Mesothelial cell of epicardium (in vitro differentiated cells): ENCODE measurements around the gene HAUS8. TPM values are rescaled to one million over a fixed set of nuclear protein-coding genes. Genes with fewer than 3 reads are reported as not detected.

Source experiments
- DNase-seq, 2 experiments: peaks; one replicate each; pipeline ENCODE4 v3.0.0; 2021; ENCODE audit warnings: low spot score in 2 of 2; ENCODE audit not compliant: unreplicated experiment in 2 of 2
- H3K27ac Mint-ChIP-seq: 2 replicates; pipeline ENCODE4 v1.8.0; 2021; ENCODE audit warnings: mixed read lengths
- H3K27me3 Mint-ChIP-seq: 2 replicates; pipeline ENCODE4 v1.8.0; 2021; ENCODE audit warnings: low read depth, mixed read lengths
- H3K36me3 Mint-ChIP-seq: 2 replicates; pipeline ENCODE4 v1.8.0; 2021; ENCODE audit warnings: mixed read lengths
- H3K4me1 Mint-ChIP-seq: 2 replicates; pipeline ENCODE4 v1.8.0; 2021; ENCODE audit warnings: mixed read lengths
- H3K4me3 Mint-ChIP-seq: 2 replicates; pipeline ENCODE4 v1.8.0; 2021; ENCODE audit warnings: mild to moderate bottlenecking, moderate library complexity, mixed read lengths
- H3K9me3 Mint-ChIP-seq: 2 replicates; pipeline ENCODE4 v1.8.0; 2021; ENCODE audit warnings: mixed read lengths
- CTCF ChIP-seq: fragments of 200-600 bp; sonication (generic); IDR thresholded peaks from one replicate; pipeline ENCODE4 v1.5.0; 2021; ENCODE audit warnings: antibody characterized with exemption; ENCODE audit not compliant: unreplicated experiment
- total RNA-seq: library from RNA; stranded (reverse); gene quantifications from 3 replicates; pipeline ENCODE4 v1.2.1, GENCODE V29; 2021

HAUS8 gene
- total RNA-seq, 1 donor from 2014 or later, result 14.7 TPM

DNA sequence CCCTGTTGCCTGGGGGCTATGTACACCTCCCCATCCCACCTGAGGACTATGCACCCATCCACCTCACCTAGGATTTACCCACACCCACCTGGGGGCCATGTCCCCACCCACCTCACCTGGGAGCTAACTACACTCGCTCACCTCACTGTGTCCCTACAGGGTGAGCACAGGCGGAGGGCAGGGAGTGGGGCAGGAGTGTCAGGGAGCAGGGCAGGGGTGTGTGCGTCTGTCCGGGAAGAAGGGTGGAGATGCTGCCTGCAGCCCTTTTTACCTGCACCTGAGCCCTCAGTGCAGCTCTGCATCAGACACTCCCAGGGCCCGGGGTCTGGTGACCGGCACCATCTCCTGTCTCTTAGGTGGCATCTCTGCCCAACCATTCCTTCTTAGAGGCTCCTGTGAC, 38.1 kb downstream of the HAUS8 start:
- Mint-ChIP-seq H3K27me3 (peaks cover 16% of the 10 kb centered on the region), H3K9me3 (no peaks in the 10 kb centered on the region), H3K4me1 (no peaks in the 10 kb centered on the region), H3K4me3 (no peak overlapping the region), H3K36me3 (no peaks in the 10 kb centered on the region), H3K27ac (no peak overlapping the region)
- DNase-seq, result no peak
- TF ChIP-seq CTCF, result no peak

DNA sequence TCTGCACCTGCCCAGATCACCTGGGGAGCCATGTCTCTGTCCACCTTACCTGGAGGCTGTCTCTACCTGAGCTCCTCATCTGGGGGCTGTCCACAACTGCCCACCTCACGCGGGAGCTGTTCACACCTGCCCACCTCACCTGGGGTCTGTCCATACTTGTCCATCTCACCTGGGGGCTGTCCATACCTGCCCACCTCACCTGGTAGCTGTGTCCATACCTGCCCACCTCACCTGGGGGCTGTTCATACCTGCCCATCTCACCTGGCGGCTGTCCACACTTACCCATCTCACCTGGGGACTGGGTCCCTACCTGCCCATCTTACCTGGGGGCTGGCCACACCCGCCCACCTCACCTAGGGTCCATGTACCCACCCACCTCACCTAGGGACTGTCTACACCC, 38.6 kb downstream of the HAUS8 start:
- no peak for DNase-seq
- TF ChIP-seq CTCF, result no peak
- Mint-ChIP-seq H3K4me3 (no peak overlapping the region), H3K36me3 (no peaks in the 10 kb centered on the region), H3K27ac (no peak overlapping the region), H3K27me3 (peaks cover 16% of the 10 kb centered on the region), H3K9me3 (no peaks in the 10 kb centered on the region), H3K4me1 (no peaks in the 10 kb centered on the region)

DNA sequence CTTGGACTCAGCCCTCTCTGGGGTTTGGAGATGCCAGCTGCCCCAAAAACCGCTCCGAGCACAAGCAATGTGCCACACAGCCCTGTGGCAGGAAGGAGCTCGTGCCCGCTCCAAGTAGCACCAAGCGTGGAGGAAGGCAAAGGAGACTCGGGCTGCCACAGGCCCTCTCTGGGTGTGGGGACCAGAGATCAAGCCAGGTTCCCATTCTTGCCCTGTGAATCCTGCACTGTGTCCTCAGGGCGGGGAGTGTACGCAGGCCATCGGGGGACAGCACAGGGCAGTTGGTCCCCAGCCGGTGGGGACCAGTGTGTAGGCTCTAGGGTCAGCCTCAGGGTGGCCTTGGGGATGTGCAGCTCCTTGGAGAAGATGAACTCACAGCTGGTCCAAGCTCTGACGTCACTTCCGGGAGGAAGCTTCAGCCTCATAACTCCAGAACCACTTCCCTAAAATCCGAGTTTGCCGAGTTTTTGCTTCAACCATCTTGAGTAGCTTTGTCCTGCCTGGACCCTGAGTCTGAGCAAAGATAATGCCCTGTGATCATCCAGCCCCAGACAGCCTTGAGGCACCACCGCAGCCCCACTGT, 39.3 kb downstream of the HAUS8 start:
- peaks cover 17% of the 10 kb centered on the region for H3K27me3 Mint-ChIP-seq
- TF ChIP-seq CTCF, result no peak
- H3K4me3 Mint-ChIP-seq, result no peak overlapping the region
- no peaks in the 10 kb centered on the region for H3K9me3 Mint-ChIP-seq
- DNase-seq, result no peak
- no peak overlapping the region for H3K27ac Mint-ChIP-seq
- no peaks in the 10 kb centered on the region for H3K36me3 Mint-ChIP-seq
- no peaks in the 10 kb centered on the region for H3K4me1 Mint-ChIP-seq

- Mint-ChIP-seq H3K9me3 (no peaks in the 10 kb centered on the region), H3K27me3 (peaks cover 24% of the 10 kb centered on the region), H3K27ac (no peak overlapping the region), H3K36me3 (no peaks in the 10 kb centered on the region), H3K4me3 (no peak overlapping the region), H3K4me1 (peaks cover 2% of the 10 kb centered on the region)
- no peak for DNase-seq
- no peak for TF ChIP-seq CTCF
Measured at GRCh38 chr19:17031741-17032140, 43.5 kb downstream of the HAUS8 start.

DNA sequence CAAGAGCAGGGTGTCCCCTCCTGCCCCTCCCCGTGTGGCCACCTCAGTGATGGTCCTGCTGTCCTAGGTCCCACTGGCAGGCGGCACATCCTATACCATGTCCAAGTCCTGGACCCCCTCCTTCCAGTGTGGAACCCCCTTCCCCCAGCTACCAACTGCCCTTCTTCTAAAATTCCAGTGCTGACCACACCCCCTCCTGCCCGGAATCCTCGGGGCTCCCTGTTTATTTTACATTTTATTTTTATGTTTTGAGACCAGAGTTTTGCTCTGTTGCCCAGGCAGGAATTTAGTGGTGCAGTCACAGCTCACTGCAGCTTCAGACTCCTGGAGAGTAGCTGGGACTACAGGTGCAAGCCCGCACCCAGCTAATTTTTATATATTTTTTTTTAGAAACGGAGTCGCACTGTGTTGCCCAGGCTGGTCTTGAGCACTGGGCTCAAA, 47.7 kb downstream of the HAUS8 start:
- Mint-ChIP-seq H3K4me3 (peak overlapping the region; percentile 70), H3K9me3 (peaks cover 15% of the 10 kb centered on the region)

More for the DNA sequence above, 47.7 kb downstream of the HAUS8 start:
- Mint-ChIP-seq H3K4me1 (peaks cover 13% of the 10 kb centered on the region), H3K36me3 (peaks cover 14% of the 10 kb centered on the region), H3K27me3 (peaks cover 37% of the 10 kb centered on the region), H3K27ac (no peak overlapping the region)
- DNase-seq, result no peak
- no peak for TF ChIP-seq CTCF
